ES-I3 (cell line): ENCODE results near the gene DNAL1.

Experiments used
- H3K36me3 ChIP-seq: 2 replicates; pipeline ENCODE4 v1.6.1; 2013; ENCODE audit warnings: mild to moderate bottlenecking, low read length, control low read depth, moderate library complexity; ENCODE audit not compliant: insufficient read depth
- H3K4me1 ChIP-seq: 2 replicates; pipeline ENCODE4 v1.6.1; 2013; ENCODE audit warnings: mild to moderate bottlenecking, control low read depth, low read length; ENCODE audit not compliant: insufficient read depth
- H3K9ac ChIP-seq: 2 replicates; pipeline ENCODE4 v1.6.1; 2013; ENCODE audit warnings: low read depth, mild to moderate bottlenecking, low read length, moderate library complexity
- H3K9me3 ChIP-seq: 2 replicates; pipeline ENCODE4 v1.6.1; 2013; ENCODE audit warnings: mild to moderate bottlenecking, low read length, moderate library complexity; ENCODE audit not compliant: control insufficient read depth, insufficient read depth

DNAL1 gene

GRCh38 chr14:73644531-73645247 lies at the start of gene DNAL1:
Gene DNAL1, plus strand, starts transcription at chr14:73644986. Its CDS starts 54 bp downstream, at chr14:73645040.
- H3K9ac ChIP-seq, result peak within 1 kb of the TSS; percentile 95
- no peaks in the 10 kb centered on the region for H3K9me3 ChIP-seq
- no peaks in the 10 kb centered on the region for H3K36me3 ChIP-seq
- H3K4me1 ChIP-seq, result no peaks in the 10 kb centered on the region

- Histone ChIP-seq H3K9ac (no peak overlapping the region), H3K4me1 (no peaks in the 10 kb centered on the region), H3K9me3 (no peaks in the 10 kb centered on the region), H3K36me3 (no peaks in the 10 kb centered on the region)
Measured at GRCh38 chr14:73599499-73599898, 45.3 kb upstream of the DNAL1 start.

GRCh38 chr14:73602994-73603393 lies 41.8 kb upstream of the DNAL1 start:
- Histone ChIP-seq H3K36me3 (no peaks in the 10 kb centered on the region), H3K9ac (no peak overlapping the region), H3K9me3 (0 out of 2 replicates have a peak, but pooled peaks cover 2% of the 10 kb centered on the region), H3K4me1 (no peaks in the 10 kb centered on the region)

GRCh38 chr14:73606271-73606670 lies 38.5 kb upstream of the DNAL1 start:
- Histone ChIP-seq H3K9me3 (0 out of 2 replicates have a peak, but pooled peaks cover 2% of the 10 kb centered on the region), H3K9ac (no peak overlapping the region), H3K36me3 (no peaks in the 10 kb centered on the region), H3K4me1 (no peaks in the 10 kb centered on the region)

GRCh38 chr14:73607241-73607640 lies 37.5 kb upstream of the DNAL1 start:
- no peaks in the 10 kb centered on the region for H3K4me1 ChIP-seq

GRCh38 chr14:73610687-73611086 lies 34.1 kb upstream of the DNAL1 start:
- no peaks in the 10 kb centered on the region for H3K4me1 ChIP-seq
- H3K9me3 ChIP-seq, result 0 out of 2 replicates have a peak, but pooled peaks cover 2% of the 10 kb centered on the region
- no peaks in the 10 kb centered on the region for H3K36me3 ChIP-seq
- H3K9ac ChIP-seq, result no peak overlapping the region

More at GRCh38 chr14:73607241-73607640, 37.5 kb upstream of the DNAL1 start:
- H3K9ac ChIP-seq, result no peak overlapping the region
- 0 out of 2 replicates have a peak, but pooled peaks cover 2% of the 10 kb centered on the region for H3K9me3 ChIP-seq
- no peaks in the 10 kb centered on the region for H3K36me3 ChIP-seq

- Histone ChIP-seq H3K4me1 (no peaks in the 10 kb centered on the region), H3K36me3 (no peaks in the 10 kb centered on the region), H3K9ac (peak within 1 kb of the TSS; percentile 87), H3K9me3 (no peaks in the 10 kb centered on the region)
Measured at GRCh38 chr14:73612339-73613045, 32.3 kb upstream of the DNAL1 start, which contains the start of gene ACOT6. Gene ACOT6, plus strand, starts transcription at chr14:73612517. Its CDS starts 55 bp downstream, at chr14:73612572.

- no peaks in the 10 kb centered on the region for H3K9me3 ChIP-seq
- no peaks in the 10 kb centered on the region for H3K4me1 ChIP-seq
- H3K9ac ChIP-seq, result peak overlapping the region; percentile 87
- H3K36me3 ChIP-seq, result no peaks in the 10 kb centered on the region
Measured at GRCh38 chr14:73613046-73613383, 31.8 kb upstream of the DNAL1 start.

GRCh38 chr14:73613419-73613963 lies 31.3 kb upstream of the DNAL1 start:
- H3K9me3 ChIP-seq, result no peaks in the 10 kb centered on the region
- H3K9ac ChIP-seq, result no peak overlapping the region

GRCh38 chr14:73616831-73617230 lies 28.0 kb upstream of the DNAL1 start:
- Histone ChIP-seq H3K9me3 (no peaks in the 10 kb centered on the region), H3K9ac (no peak overlapping the region), H3K4me1 (no peaks in the 10 kb centered on the region), H3K36me3 (no peaks in the 10 kb centered on the region)

More at GRCh38 chr14:73613419-73613963, 31.3 kb upstream of the DNAL1 start:
- Histone ChIP-seq H3K36me3 (no peaks in the 10 kb centered on the region), H3K4me1 (no peaks in the 10 kb centered on the region)

GRCh38 chr14:73619524-73619923 lies 25.3 kb upstream of the DNAL1 start:
- no peak overlapping the region for H3K9ac ChIP-seq
- peaks cover 2% of the 10 kb centered on the region; the same call in 1 of the 2 replicates for H3K9me3 ChIP-seq
- no peaks in the 10 kb centered on the region for H3K36me3 ChIP-seq
- H3K4me1 ChIP-seq, result no peaks in the 10 kb centered on the region

- H3K9ac ChIP-seq, result no peak overlapping the region
- no peaks in the 10 kb centered on the region for H3K36me3 ChIP-seq
- H3K9me3 ChIP-seq, result peaks cover 2% of the 10 kb centered on the region
- H3K4me1 ChIP-seq, result no peaks in the 10 kb centered on the region
Measured at GRCh38 chr14:73620268-73620667, 24.5 kb upstream of the DNAL1 start.

- Histone ChIP-seq H3K4me1 (no peaks in the 10 kb centered on the region), H3K9me3 (peaks cover 2% of the 10 kb centered on the region), H3K36me3 (no peaks in the 10 kb centered on the region), H3K9ac (no peak overlapping the region)
Measured at GRCh38 chr14:73623504-73624054, 21.2 kb upstream of the DNAL1 start.

GRCh38 chr14:73625706-73626105 lies 19.1 kb upstream of the DNAL1 start:
- Histone ChIP-seq H3K9me3 (peaks cover 2% of the 10 kb centered on the region), H3K36me3 (no peaks in the 10 kb centered on the region), H3K4me1 (no peaks in the 10 kb centered on the region), H3K9ac (no peak overlapping the region)
